CD4-positive, alpha-beta T cell treated with Interleukin-2 at 100 ng/mL for 4 hours (primary cell): ENCODE results near the gene CRACR2B.

ENCODE experiments used
- DNase-seq: peaks from one replicate; pipeline ENCODE4 v3.0.0-alpha.2; 2020; ENCODE audit warnings: low spot score

The CRACR2B gene

DNA sequence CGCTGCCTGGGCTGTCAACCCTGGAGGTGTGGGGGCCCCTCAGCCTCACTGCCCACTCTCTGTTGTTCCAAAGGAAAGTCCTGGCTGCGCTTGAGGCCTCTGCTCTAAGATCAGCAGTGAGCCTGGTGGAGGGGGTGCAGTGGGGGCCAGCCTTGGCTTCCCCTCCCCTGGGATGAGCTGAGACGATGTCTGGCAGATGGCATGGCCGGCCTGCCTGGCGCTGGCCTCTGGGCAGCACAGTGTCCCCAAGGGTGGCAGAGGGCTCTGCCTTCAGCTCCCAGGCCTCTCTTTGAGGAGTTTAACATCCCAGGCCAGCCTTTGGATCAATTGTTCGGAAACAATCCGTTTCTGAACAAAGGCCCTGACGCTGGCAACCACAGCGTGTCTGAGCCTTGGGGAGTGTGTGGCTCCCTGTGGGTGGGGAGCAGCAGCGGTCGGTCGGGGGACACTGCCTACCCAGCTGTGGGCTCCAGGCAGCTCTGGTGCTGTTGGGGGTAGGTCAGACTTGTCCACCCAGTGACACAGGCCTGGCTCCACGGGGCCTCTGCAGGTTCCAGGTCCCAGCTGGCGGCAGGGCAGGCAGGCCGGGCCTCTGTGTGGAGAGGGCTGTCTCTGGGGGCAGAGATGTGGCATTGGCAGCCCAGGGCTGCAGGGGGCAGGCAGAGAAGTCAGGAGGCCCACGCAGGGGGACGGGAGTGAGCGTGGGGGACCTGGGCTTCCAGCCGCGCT, 27.0 kb downstream of the CRACR2B start:
- no peak for DNase-seq

DNA sequence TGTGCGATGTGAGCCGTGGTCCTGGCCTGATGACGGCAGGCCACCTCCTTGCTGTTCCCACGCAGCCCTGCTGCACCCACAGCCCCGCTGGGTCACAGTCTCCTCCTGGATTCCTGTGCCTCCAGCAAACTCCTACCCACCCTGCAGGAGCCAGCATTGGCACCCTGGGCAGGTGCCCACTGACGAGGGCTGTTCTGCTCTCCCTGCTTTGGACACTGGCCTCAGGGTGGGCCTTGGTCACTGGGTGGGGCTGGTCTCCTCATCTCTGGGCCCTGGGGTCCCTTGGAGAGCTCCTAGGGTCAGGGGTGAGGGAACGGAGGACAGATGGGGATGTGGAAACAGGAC, 27.6 kb downstream of the CRACR2B start:
- DNase-seq = no peak

DNA sequence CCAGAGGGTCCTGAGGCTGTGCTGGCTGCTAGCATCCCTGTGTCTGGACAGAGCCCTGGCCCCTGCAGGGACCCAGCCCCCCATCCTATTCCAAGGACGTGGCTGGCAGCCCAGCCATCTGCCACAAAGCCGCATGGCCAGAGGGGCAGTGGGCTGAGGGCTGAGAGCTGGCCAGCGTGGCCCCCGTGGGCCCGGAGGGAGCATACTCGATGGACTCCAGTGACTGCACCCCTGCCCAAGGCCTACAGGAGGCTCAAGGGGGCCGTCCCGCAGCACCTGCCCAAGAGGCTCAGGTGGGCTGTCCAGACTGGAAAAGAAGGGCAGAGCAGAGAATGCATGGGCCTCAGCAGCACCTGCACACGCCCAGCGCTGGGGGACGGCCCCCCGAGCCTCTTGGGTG, 28.1 kb downstream of the CRACR2B start:
- no peak for DNase-seq

- no peak for DNase-seq
Observed at GRCh38 chr11:856397-856796, 28.7 kb downstream of the CRACR2B start.

DNA sequence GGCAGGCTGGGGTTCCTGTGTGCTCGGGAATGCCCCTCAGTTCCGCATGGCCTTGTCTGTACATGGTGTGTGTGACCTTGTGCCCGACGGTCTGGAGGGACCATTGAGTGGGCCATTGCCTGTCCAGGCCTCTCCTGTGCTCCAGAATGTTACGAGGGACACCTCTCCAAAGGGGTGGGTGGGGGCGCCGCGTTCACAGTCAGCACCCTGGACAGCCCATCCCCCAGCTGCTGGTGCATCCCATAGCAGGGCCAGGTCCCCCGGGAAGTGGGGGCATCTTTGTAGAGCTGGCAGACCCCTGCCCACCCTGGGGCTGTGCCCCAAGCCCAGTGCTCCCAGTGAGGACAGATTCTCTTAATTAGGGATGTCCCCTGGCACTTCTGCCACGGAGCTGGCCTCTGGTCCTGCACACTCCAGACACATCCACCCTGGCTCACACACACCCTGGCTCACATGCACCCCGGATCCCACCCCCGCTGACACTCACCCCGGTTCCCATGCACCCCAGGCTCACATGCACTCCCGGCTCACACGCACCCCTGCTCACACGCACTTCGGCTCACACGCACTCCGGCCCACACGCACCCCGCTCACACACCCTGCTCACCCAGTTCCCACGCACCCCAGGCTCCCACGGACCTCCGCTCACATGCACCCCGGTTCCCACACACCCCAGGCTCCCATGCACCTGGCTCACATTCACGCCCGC, 30.5 kb downstream of the CRACR2B start:
- DNase-seq = no peak

- DNase-seq = no peak
Observed at GRCh38 chr11:858762-859339, 31.1 kb downstream of the CRACR2B start.

DNA sequence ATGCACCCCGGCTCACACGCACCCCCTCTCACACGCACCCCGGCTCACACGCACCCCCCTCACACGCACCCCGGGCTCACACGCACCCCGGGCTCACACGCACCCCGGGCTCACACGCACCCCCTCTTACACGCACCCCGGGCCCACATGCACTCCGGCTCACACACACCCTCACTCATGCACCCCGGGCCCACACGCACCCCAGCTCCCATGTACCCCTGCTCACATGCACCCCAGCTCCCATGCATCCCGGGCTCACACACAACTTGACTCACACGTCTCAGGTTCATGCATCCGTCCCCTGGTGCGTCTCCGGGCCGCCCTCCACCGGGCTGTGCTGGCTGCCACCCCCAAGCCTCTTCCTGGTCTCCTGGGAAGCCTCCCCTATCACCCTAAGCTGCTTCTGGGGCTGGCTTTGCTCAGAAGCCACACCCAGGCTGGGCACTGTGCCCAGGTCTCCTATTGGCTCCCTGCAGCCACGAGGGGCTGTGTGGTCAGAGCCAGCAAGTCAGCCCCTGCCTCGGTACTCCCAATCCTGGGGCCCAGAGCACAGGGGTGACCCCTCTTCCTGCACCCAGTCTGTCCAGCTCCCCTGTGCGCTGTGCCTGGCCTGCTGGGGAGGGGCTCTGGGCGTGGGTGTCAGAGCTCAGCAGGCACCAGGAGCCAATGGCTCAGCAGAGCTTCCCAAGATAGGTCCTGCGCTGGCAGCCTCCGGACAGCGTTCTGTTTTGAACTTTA, 31.8 kb downstream of the CRACR2B start:
- no peak for DNase-seq

GRCh38 chr11:860234-861104, 32.8 kb downstream of the CRACR2B start:
- DNase-seq = no peak

DNA sequence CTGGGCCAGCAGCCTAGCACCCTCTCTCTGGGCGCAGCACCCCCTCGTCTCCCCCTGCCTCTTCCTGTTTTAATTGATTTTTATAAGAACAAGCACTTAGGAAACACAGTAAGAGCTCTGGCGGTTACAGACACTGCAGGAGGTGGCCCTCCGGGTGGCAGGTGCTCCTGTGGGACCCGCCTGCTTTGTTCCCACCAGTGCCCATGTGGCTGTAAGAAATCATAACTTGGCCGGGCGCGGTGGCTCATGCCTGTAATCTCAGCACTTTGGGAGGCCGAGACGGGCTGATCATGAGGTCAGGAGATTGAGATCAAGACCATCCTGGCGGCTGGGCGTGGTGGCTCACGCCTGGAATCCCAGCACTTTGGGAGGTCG, 33.4 kb downstream of the CRACR2B start:
- DNase-seq = no peak

DNA sequence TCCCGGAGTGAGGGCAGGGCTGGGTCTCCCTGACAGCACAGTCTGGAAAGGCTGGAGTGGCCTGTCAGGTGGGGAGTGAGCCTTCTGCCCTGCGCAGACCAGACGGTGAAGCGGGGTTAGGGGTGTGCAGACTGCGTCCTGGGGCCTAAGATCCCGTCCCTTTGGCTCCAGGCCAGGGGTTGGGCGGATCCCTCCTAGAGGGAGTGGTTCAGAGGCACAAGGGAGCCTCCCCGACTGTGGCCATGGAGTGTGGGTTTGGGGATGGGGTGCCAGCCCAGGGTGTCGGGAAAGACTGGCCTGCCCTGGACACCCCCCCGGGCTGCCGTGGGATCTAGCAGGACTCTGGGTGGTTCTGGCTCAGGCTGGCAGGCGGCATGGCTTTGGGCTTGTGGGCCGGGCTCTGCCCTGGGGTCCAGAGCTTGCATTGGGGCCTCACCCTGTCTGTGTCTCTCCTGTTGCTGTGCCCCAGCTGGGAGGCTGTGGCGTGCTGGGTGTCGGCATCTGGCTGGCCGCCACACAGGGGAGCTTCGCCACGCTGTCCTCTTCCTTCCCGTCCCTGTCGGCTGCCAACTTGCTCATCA, 34.5 kb downstream of the CRACR2B start:
- no peak for DNase-seq

DNA sequence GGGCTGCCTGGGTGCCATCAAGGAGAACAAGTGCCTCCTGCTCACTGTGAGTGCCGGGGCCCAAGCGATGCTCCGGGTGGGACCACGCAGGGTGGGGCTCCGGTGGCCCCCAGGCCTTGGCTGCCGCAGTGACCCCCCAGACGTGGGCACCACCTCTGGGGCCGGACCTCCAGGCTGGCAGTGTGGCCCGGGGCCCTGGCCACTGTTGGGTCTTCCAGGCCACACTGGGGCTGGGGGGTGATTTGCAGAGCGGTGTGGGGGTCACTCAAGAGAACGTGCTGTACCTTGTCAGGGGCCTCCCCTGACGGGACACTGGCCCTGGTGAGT, 34.9 kb downstream of the CRACR2B start:
- DNase-seq = no peak

DNA sequence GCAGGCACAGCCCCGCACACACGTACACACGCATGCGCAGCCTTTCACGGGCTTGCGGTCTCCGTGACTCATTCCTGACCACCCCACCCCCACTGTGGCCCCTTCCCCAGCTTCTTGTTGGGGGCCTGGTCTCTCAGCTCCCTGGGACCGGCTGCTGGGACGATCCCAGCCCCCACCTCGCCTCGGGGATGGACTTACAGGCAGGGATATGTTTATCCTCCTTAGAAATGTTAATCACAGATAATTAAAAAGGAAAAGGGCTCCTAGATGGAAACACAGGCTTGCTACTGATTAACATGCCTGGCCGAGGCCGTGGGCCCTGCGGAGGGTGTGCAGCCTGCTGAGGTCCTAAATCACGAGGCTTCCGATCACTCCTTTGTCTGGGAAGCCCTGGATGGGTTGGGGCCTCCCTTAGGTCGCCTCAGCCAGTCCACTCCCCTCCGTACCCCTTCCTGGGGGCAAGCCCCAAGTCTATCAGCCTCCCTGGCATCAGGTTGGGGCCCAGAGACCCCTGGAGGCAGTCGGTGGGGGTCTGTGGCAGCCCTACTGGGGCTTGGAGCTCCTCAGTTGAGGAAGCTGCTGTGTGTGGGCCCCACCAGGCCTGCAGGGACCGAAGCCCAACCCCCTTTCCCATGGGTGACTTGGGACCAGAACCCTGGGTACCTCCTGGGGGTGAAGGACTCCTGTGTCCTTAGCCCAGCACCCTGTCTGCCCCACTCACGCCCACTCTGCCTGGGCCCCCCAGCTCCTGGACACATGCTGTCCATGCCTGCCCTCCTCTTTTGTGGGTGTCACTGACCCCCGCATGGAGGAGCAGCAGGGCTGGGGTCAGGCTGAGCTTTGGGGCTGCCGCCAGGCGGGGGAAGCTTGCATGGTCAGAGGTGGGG, 35.5 kb downstream of the CRACR2B start:
- DNase-seq = no peak

GRCh38 chr11:863910-864827, 36.5 kb downstream of the CRACR2B start:
- DNase-seq = no peak

GRCh38 chr11:864898-865297, 37.2 kb downstream of the CRACR2B start:
- no peak for DNase-seq

GRCh38 chr11:865462-866430, 38.0 kb downstream of the CRACR2B start:
- no peak for DNase-seq

DNA sequence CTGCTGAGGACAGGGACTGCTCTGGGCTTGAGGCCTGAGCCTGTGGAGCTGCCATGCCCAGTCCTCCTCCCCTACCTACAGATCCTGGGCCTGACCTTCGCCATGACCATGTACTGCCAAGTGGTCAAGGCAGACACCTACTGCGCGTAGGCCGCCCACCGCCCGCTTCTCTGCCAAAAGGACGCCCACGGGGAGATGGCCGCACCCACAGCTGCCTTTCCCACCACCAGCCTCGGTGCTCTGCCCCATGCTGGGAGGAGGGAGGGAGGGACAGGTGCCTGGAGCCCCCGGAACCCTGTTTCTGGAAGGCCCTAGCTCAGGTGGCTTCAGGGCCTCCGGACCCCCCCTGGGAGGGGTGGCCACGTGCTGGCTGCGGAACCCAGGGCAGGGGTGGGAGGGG, 38.8 kb downstream of the CRACR2B start:
- DNase-seq = no peak

- no peak for DNase-seq
Observed at GRCh38 chr11:867856-868358, 40.2 kb downstream of the CRACR2B start.

- DNase-seq = no peak
Observed at GRCh38 chr11:868394-868793, 40.7 kb downstream of the CRACR2B start.
